Activated T-helper 1 cell treated with anti-CD3 and anti-CD28 coated beads, Interleukin-12 subunit alpha, Interleukin-12 subunit beta, Interleukin-2, Interleukin-4 antibody, amounts not matched to agents 30 ng/mL and 10 ng/mL and 1 ng/mL, durations not matched to agents 14 hours and 24 hours and 36 hours (primary cell): ENCODE results near the gene FBXO31. TPM values are rescaled to one million over a fixed set of nuclear protein-coding genes. Genes with fewer than 3 reads are reported as not detected.

ENCODE experiments used
- DNase-seq: peaks from one replicate; pipeline ENCODE4 v3.0.0; 2021; ENCODE audit warnings: low spot score
- H3K27ac Mint-ChIP-seq: one replicate; pipeline ENCODE4 v1.8.0; 2021; ENCODE audit warnings: mild to moderate bottlenecking, mixed read lengths
- H3K27me3 Mint-ChIP-seq: one replicate; pipeline ENCODE4 v1.8.0; 2022; ENCODE audit warnings: mild to moderate bottlenecking, moderate library complexity, mixed read lengths; ENCODE audit not compliant: insufficient read depth
- H3K36me3 Mint-ChIP-seq: one replicate; pipeline ENCODE4 v1.8.0; 2021; ENCODE audit warnings: low read depth, mixed read lengths
- H3K4me1 Mint-ChIP-seq: one replicate; pipeline ENCODE4 v1.8.0; 2021; ENCODE audit warnings: low read depth, mixed read lengths
- H3K4me3 Mint-ChIP-seq: one replicate; pipeline ENCODE4 v1.8.0; 2021; ENCODE audit warnings: mild to moderate bottlenecking, moderate library complexity, mixed read lengths
- H3K9me3 Mint-ChIP-seq: one replicate; pipeline ENCODE4 v1.8.0; 2021; ENCODE audit warnings: mixed read lengths
- intact Hi-C: fragments of 100-400 bp; cut with micrococcal nuclease; formaldehyde crosslinking; loops from one replicate; pipeline ENCODE4 v1.15.1; 2024
- total RNA-seq: library from RNA; stranded (reverse); gene quantifications from 2 replicates; pipeline ENCODE4 v1.2.3, GENCODE V29; 2022

The FBXO31 gene
- total RNA-seq, 1 donor from 2014 or later, result 41.3 TPM

DNA sequence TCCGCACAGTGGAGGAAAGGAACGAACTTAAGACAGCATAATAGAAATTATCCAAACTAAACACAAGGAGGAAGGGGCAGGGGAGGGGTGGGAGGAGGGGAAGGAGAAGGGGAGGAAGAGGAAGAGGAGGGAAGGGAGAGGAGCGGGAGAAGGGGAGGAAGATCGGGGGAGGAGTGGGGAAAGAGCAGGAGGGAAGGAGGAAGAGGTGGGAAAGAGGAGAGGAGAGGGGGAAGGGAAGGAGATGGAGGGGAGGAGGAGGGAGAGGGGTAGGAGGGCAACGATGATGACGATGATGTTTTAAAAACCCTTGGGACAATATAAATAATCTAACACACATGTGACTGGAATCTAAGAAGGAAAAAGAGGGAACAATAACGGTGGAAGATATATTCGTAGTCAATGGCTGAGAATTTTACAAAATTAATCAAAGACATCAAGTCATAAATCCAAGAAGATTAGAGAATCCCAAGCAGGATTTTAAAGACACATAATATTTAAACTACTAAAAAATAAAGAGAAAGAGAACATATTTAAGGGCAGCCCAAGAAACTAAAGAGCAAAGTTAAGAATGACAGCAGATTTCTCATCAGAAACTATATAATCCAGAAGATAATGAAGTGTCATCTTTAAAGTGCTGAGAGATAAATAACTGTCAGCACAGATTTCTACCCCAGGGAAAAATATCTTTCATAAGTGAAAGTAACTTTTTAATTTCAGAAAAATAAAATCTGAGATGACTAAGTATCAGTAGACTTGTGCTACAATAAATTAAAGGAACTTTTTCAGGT, 96.5 kb downstream of the FBXO31 start:
- Mint-ChIP-seq H3K27ac (no peak overlapping the region), H3K4me3 (no peak overlapping the region), H3K27me3 (no peaks in the 10 kb centered on the region), H3K36me3 (peaks cover 5% of the 10 kb centered on the region), H3K4me1 (no peaks in the 10 kb centered on the region), H3K9me3 (peaks cover 10% of the 10 kb centered on the region)
- intact Hi-C loops, result no loop called here
- no peak for DNase-seq

DNA sequence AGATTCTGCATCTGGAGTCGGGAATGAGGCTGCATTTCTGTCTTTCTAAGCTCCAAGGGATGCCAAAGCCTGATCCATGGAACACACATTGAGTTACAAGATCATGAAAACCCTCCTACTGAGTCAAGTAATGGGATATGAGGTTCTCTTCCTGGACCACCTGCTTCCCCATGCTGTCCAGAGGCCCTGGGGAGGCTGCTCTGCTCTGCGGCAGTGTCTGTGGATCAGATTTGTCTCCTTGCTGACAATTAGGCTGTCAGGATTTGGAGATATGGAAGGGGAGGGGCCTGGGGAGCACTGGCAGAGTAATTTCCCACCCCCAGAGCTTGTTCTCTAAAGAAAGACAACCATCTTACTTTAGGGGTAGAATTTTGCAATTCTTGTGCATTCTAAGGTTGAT, 99.4 kb downstream of the FBXO31 start:
- DNase-seq, result no peak
- H3K4me1 Mint-ChIP-seq, result no peaks in the 10 kb centered on the region
- H3K27ac Mint-ChIP-seq, result no peak overlapping the region
- H3K9me3 Mint-ChIP-seq, result peaks cover 3% of the 10 kb centered on the region
- no peaks in the 10 kb centered on the region for H3K27me3 Mint-ChIP-seq
- H3K36me3 Mint-ChIP-seq, result peaks cover 3% of the 10 kb centered on the region
- intact Hi-C loops, result no loop called here
- no peak overlapping the region for H3K4me3 Mint-ChIP-seq

DNA sequence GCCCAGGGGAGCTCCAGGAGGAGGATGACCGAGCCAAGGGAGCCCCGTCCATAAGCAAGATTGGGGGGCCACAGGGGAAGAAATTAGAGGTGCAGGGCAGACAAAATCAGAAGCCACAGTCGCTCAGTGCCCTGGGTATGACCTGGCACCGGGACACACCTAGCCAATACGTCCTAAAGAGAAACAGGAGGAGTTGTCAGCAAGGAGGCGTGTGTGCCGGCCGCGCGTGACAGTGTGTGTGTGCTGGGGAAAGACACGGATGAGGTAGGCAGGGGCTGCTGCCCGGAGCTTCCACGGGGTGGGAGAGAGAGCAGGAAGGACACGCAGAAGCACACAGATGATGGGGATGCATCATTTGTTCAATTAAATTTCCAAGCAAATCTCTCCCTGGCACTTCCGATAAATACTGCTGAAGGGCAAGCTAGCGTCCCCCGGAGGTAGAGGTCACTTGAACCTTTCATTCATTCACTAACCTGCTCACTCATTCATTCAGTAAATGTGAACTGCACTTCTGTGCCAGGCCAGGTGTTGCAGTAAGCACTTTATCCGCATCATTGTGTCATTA, 104.4 kb downstream of the FBXO31 start:
- Mint-ChIP-seq H3K27ac (no peak overlapping the region), H3K4me3 (no peak overlapping the region), H3K4me1 (peaks cover 9% of the 10 kb centered on the region), H3K27me3 (no peaks in the 10 kb centered on the region), H3K36me3 (peaks cover 2% of the 10 kb centered on the region), H3K9me3 (no peaks in the 10 kb centered on the region)
- intact Hi-C loops, result no loop called here
- DNase-seq, result no peak

GRCh38 chr16:87278191-87279093, 105.1 kb downstream of the FBXO31 start:
- Mint-ChIP-seq H3K36me3 (peaks cover 2% of the 10 kb centered on the region), H3K4me3 (no peak overlapping the region), H3K27me3 (no peaks in the 10 kb centered on the region), H3K9me3 (no peaks in the 10 kb centered on the region), H3K27ac (no peak overlapping the region), H3K4me1 (peaks cover 9% of the 10 kb centered on the region)
- DNase-seq, result peak; percentile 38
- intact Hi-C loops, result loop anchor here (1.0 kb wide), 1 partner anchor 75 kb away; no protein-coding TSS in a partner anchor

Other genes starting within 250 kb of the FBXO31 start
- gene C16orf95, start 66.4 kb downstream of the FBXO31 start, total RNA-seq, result 9.9 and 10.9 TPM in 2 replicates
- gene MAP1LC3B, start 8.6 kb upstream of the FBXO31 start, total RNA-seq, result 39.9 and 40.8 TPM in 2 replicates
- 9.9 and 11.0 TPM in 2 replicates for gene ZCCHC14, start 109.2 kb upstream of the FBXO31 start, total RNA-seq
- 0.15 TPM in 1 of 2 replicates, not detected in the other for gene JPH3, start 218.7 kb upstream of the FBXO31 start, total RNA-seq